GM15510 (cell line): ENCODE data around the gene LTBP2.

Experiments
- POLR2A ChIP-seq: IDR thresholded peaks from 3 replicates; pipeline ENCODE4 v1.6.1; 2011; ENCODE audit warnings: borderline replicate concordance; ENCODE audit not compliant: insufficient read length; ENCODE audit errors: extremely low read depth

The LTBP2 gene

DNA sequence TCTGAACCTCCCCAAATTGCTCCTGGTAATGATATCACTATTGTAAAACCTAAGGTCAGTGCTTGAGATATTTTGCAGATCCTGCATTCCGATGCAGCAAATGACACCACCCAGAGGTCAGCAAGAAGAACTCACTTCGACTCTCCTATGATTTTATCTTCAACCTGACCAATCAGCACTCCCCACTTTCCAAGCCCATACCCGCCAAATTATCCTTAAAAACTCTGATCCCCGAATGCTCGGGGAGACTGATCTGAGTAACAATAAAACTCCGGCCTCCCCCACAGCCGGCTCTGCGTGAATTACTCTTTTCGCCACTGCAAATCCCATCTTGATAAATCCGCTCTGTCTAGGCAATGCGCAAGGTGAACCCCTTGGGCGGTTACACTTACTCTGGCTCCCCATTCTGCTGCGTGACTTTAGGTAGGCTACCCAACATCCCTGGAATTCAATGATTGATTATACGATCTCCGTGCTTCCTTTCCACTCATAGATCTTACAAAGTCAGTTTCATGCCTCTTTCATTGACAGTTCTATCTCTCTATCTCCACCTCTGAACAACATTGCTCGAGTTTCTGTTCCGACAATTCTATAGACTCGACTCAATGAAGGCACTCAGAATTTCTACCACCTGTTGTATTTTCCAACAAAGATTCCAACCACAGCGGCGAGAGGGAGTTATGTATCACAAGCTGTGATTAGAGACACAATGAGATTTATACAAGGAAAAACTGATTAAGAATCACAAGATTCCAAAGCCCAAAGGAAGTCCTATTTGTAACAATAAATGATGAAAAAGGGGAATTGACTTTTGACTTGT is 119.9 kb downstream of the LTBP2 start:
- no peak for TF ChIP-seq POLR2A

GRCh38 chr14:74490486-74490885 is 121.6 kb downstream of the LTBP2 start:
- TF ChIP-seq POLR2A = no peak

DNA sequence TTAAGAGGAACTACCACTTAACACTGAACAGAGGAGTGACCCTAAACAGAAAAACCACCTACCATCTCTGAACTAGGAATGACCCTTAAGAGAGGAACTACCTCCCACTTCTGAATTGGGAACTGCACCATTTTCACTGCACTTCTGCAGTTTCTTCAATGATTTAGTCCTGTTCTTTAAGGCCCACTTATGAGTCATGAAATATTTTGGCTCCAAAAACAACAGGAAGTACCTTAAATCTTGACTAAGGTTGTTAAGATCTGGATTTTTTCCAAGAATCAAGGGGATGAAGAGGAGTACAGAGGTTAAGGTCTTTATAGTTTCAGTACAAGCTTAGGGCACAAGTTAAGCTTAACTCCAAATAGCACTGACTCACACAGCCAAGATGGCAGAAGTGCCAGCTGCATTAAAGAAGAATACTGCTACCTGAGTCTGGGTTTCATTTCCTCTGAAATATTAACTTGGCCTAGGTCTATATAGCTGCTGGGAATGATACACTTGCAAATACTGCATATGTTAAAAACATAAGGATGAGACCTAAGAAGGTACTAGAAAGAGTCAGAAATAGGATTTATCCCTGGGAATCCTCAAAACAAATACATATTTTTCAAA is 123.1 kb downstream of the LTBP2 start:
- no peak for TF ChIP-seq POLR2A

DNA sequence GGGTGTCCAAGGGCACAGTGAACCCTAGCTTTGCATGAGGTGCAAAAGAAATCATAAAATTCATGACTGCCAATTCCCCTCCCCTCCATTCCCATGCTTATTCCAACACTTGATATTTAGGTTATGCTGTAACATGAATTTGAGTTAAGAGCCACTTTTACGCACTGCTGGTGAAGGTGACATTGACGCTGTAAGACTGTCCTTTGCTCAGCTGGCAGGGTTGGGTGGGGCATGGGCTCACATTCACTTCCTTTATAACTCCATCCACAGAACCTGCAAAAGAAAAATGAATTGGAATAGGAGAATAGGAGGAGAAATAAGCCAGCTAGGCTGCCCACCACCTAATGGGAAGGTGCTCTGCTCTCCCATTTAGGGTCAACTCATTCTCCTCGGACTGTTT is 125.9 kb downstream of the LTBP2 start:
- no peak for TF ChIP-seq POLR2A

DNA sequence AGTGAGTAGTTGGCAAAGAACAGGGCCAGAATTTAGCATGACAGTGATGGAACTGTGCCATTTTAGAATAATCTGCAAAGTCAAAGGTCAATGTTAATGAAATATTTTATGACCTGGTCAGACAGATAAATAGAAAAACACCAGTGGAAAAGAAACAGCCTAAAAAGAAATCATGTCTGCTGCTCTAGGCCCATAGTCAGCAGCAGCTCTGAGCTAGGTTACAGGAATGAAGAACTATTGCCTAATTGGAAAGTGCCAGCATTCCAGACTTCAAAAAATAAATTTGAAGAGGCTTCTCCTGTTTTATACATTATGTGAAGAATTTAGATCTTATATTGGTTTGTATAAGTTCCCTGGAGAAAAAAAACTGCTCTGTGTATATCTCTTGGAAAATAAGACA is 128.7 kb downstream of the LTBP2 start:
- TF ChIP-seq POLR2A = no peak

- TF ChIP-seq POLR2A = no peak
These were observed 129.5 kb downstream of the LTBP2 start for GRCh38 chr14:74482571-74482970.

GRCh38 chr14:74480046-74480445 is 132.0 kb downstream of the LTBP2 start:
- no peak for TF ChIP-seq POLR2A

DNA sequence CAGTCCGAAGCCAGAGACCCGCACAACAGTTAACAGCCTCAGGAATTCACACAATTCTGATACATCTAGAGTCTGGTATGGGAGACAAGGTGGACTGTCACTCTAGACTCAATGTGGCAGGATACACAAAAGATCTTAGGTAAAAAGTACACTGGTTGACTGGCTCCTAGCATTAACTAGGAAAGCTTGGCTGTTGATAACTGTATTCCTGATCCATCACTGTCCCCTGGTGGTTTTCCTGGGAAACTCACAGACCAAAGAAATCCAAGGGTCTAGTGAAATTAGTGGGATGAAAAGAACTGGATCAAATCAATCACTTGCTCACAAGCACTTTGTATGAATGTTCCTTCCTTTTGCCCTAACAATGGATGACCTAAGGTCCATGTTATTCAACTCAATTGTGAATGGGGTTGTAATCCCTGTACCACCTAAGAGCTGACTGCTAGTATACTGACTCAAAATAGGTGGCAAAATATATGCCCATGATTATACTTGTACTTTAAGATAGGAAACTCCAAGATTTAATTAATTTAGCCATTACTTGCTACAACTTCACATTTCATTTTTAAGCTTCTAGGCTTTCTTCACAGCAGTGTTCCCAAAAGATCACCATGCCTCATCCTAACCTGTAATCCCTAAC is 132.9 kb downstream of the LTBP2 start:
- no peak for TF ChIP-seq POLR2A

DNA sequence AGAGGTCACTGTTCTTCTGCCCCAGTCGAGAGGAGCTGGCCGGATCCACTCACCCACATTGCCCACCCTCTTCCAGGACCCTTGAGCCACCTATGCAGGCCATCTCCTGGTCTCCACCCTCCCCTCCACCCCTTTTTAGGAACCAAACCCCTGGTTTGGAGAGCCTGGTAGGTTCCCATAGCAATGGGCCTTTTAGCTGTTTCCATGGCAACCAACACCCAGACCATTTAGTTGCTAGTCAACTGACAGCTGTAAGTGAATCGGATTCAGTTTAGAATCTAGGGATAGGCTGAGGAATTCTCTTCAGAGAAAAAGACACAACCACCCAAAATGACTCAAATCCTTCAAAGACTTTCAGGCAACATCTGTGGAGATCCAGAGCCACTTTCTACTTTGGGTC is 135.4 kb downstream of the LTBP2 start:
- TF ChIP-seq POLR2A = no peak

DNA sequence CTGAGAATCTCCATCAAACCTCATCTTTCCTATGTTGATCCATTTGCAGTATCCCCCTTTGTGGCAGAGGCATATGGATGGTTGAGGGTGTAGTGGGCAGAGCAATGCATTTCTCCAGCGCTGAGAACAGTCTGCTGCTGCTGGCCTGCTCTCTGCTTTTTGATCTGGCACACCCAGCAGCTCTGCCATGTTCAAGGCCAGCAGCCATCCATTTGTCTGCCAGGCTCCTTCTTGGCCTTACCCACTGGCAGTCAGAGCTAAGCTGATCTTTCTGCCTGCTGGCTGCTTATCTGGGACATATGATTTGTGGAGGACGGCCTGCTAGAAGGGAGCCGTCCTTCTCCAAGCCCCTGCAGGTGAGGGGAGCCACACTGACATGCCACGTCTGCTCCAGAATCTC is 135.9 kb downstream of the LTBP2 start:
- no peak for TF ChIP-seq POLR2A

- TF ChIP-seq POLR2A = no peak
These were observed 136.4 kb downstream of the LTBP2 start for GRCh38 chr14:74475678-74476077.

- TF ChIP-seq POLR2A = no peak
These were observed 137.7 kb downstream of the LTBP2 start for GRCh38 chr14:74474376-74474775.

- no peak for TF ChIP-seq POLR2A
These were observed 139.4 kb downstream of the LTBP2 start for GRCh38 chr14:74472601-74473000.

DNA sequence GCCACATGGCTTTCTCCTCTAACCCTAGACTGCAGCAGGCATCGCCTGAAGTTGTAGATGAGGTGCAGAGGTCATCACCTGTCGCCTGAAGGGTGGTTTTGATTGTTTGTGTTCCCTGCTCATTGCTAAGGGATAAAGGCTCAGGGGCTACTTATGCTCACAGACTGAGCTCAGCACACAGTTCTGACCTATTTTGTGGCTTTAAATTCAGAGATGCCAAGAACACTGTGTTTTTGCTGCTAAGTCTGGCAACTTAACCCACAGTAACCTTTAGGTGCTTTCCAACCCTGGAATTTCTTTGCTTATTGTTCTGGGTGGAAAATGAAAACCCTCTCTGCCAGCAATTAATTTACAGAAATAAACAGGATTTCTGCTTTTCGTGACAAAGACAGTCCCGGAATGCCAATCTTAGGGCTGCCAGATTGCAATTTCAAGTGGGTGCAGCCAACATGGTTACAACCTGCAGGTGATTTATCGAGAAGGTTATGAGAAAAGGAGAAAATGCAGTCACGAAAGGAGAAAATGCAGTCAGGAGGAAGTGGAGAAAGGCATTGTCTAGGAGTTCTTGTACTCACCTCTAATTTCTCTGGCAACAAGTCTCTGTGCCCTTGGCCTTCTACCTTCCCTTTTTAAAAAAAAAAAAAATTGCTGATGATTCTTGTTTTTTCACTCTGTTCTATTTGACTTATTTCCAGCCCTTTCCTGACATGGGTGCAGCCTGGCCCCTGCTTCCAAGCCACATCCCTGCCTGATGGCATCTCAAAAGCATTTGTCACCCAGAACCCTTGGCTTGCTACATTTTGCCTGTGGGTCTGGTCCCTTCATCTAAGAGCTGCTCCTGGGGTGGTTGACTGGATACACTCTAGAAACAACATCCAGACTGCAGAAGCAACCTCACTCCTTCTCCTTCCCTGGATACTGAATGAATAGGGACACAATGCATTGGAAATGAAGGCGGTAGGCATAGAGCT is 142.2 kb downstream of the LTBP2 start:
- no peak for TF ChIP-seq POLR2A

GRCh38 chr14:74468513-74468912 is 143.5 kb downstream of the LTBP2 start:
- no peak for TF ChIP-seq POLR2A
